Astrocyte (in vitro differentiated cells and primary cell): ENCODE measurements around the gene FGF12. TPM values are rescaled to one million over a fixed set of nuclear protein-coding genes. Genes with fewer than 3 reads are reported as not detected.

Experiments used
- DNase-seq: peaks from one replicate; pipeline ENCODE4 v3.0.0-alpha.2; 2010; ENCODE audit warnings: low read depth
- FAIRE-seq: peaks from 2 replicates; lab custom pipeline; 2011; peaks lifted over from hg19 to GRCh38; lab: Jason Lieb, UNC
- H2AFZ ChIP-seq: 2 replicates; pipeline ENCODE4 v1.6.0; 2012; ENCODE audit warnings: low read depth, low read length, inconsistent platforms
- H3K27ac ChIP-seq: 2 replicates; pipeline ENCODE4 v1.5.1; 2011; ENCODE audit warnings: low read depth, low read length, inconsistent platforms
- H3K27me3 ChIP-seq: 2 replicates; pipeline ENCODE4 v1.6.0; 2011; ENCODE audit warnings: low read length, inconsistent platforms; ENCODE audit not compliant: insufficient read depth
- H3K36me3 ChIP-seq: 2 replicates; pipeline ENCODE4 v1.5.1; 2011; ENCODE audit warnings: low read length, inconsistent platforms; ENCODE audit not compliant: insufficient read depth
- H3K4me1 ChIP-seq: 2 replicates; pipeline ENCODE4 v1.5.1; 2011; ENCODE audit warnings: low read length, inconsistent platforms; ENCODE audit not compliant: insufficient read depth
- H3K4me2 ChIP-seq: 2 replicates; pipeline ENCODE4 v1.6.0; 2012; ENCODE audit warnings: low read length, inconsistent platforms
- H3K4me3 ChIP-seq: 2 replicates; pipeline ENCODE4 v1.5.1; 2011; ENCODE audit warnings: low read depth, mild to moderate bottlenecking, low read length, inconsistent platforms; ENCODE audit not compliant: insufficient read depth
- H3K79me2 ChIP-seq: 2 replicates; pipeline ENCODE4 v1.6.0; 2012; ENCODE audit warnings: mild to moderate bottlenecking, low read length, inconsistent platforms; ENCODE audit not compliant: insufficient read depth
- H3K9ac ChIP-seq: 2 replicates; pipeline ENCODE4 v1.6.0; 2012; ENCODE audit warnings: mild to moderate bottlenecking, low read length, inconsistent platforms
- H3K9me3 ChIP-seq: 2 replicates; pipeline ENCODE4 v1.5.1; 2012; ENCODE audit warnings: low read depth, mild to moderate bottlenecking, low read length, inconsistent platforms; ENCODE audit not compliant: insufficient read depth
- H4K20me1 ChIP-seq: 2 replicates; pipeline ENCODE4 v1.6.0; 2012; ENCODE audit warnings: low read length, inconsistent platforms; ENCODE audit not compliant: insufficient read depth
- H3K27ac Mint-ChIP-seq: one replicate; pipeline ENCODE4 v1.8.0; 2021; ENCODE audit warnings: mild to moderate bottlenecking, mixed read lengths; ENCODE audit not compliant: unreplicated experiment
- H3K27me3 Mint-ChIP-seq: one replicate; pipeline ENCODE4 v1.8.0; 2021; ENCODE audit warnings: low read depth, mixed read lengths; ENCODE audit not compliant: unreplicated experiment
- H3K36me3 Mint-ChIP-seq: one replicate; pipeline ENCODE4 v1.8.0; 2021; ENCODE audit warnings: low read depth, mixed read lengths; ENCODE audit not compliant: unreplicated experiment
- H3K4me1 Mint-ChIP-seq: one replicate; pipeline ENCODE4 v1.8.0; 2021; ENCODE audit warnings: low read depth, mixed read lengths; ENCODE audit not compliant: unreplicated experiment
- H3K4me3 Mint-ChIP-seq: one replicate; pipeline ENCODE4 v1.8.0; 2021; ENCODE audit warnings: mild to moderate bottlenecking, moderate library complexity, mixed read lengths; ENCODE audit not compliant: unreplicated experiment
- H3K9me3 Mint-ChIP-seq: one replicate; pipeline ENCODE4 v1.8.0; 2021; ENCODE audit warnings: mild to moderate bottlenecking, mixed read lengths; ENCODE audit not compliant: unreplicated experiment
- CTCF ChIP-seq: IDR thresholded peaks from 2 replicates; pipeline ENCODE4 v1.5.1; 2011; ENCODE audit warnings: low read depth, mild to moderate bottlenecking, inconsistent platforms, low read length, moderate library complexity; ENCODE audit not compliant: insufficient read depth
- EZH2 ChIP-seq: IDR thresholded peaks from 2 replicates; pipeline ENCODE4 v1.6.1; 2012; ENCODE audit warnings: mild to moderate bottlenecking, low read length, inconsistent platforms; ENCODE audit not compliant: insufficient read depth
- total RNA-seq: library from RNA; stranded (reverse); gene quantifications from 2 replicates; pipeline ENCODE4 v1.2.1, GENCODE V29; 2021

The FGF12 gene
- total RNA-seq, 1 donor from 2014 or later = 1.4 TPM

GRCh38 chr3:192170659-192171058, 556.7 kb downstream of the FGF12 start:
- no peaks in the 10 kb centered on the region for H3K27me3 Mint-ChIP-seq
- no peak overlapping the region for H3K27ac Mint-ChIP-seq
- no peaks in the 10 kb centered on the region for H3K9me3 Mint-ChIP-seq
- TF ChIP-seq CTCF (no peak), EZH2 (no peak)
- Histone ChIP-seq H3K4me3 (peak overlapping the region; percentile 45), H3K36me3 (no peaks in the 10 kb centered on the region), H3K27ac (no peak overlapping the region), H3K79me2 (no peaks in the 10 kb centered on the region), H3K9me3 (no peaks in the 10 kb centered on the region), H3K4me2 (peak overlapping the region; percentile 81), H2AFZ (peak overlapping the region; percentile 55), H3K9ac (peak overlapping the region; percentile 22), H4K20me1 (no peaks in the 10 kb centered on the region), H3K4me1 (peaks cover 13% of the 10 kb centered on the region), H3K27me3 (no peaks in the 10 kb centered on the region)
- peaks cover 9% of the 10 kb centered on the region for H3K4me1 Mint-ChIP-seq
- no peak overlapping the region for H3K4me3 Mint-ChIP-seq
- H3K36me3 Mint-ChIP-seq = no peaks in the 10 kb centered on the region
- DNase-seq (peak; percentile 48), FAIRE-seq (no peak)

GRCh38 chr3:192170031-192170430, 557.3 kb downstream of the FGF12 start:
- H3K27ac Mint-ChIP-seq = no peak overlapping the region
- TF ChIP-seq CTCF = no peak
- TF ChIP-seq EZH2 = no peak
- Histone ChIP-seq H3K27me3 (no peaks in the 10 kb centered on the region), H3K79me2 (no peaks in the 10 kb centered on the region), H3K27ac (peak overlapping the region; percentile 21), H4K20me1 (no peaks in the 10 kb centered on the region), H3K9ac (peak overlapping the region; percentile 22), H2AFZ (peak overlapping the region; percentile 49), H3K4me1 (peaks cover 13% of the 10 kb centered on the region), H3K4me3 (peak overlapping the region; percentile 45), H3K36me3 (no peaks in the 10 kb centered on the region), H3K9me3 (no peaks in the 10 kb centered on the region), H3K4me2 (peak overlapping the region; percentile 81)
- no peaks in the 10 kb centered on the region for H3K36me3 Mint-ChIP-seq
- H3K4me3 Mint-ChIP-seq = no peak overlapping the region
- DNase-seq (peak; percentile 3), FAIRE-seq (no peak)
- peaks cover 9% of the 10 kb centered on the region for H3K4me1 Mint-ChIP-seq
- H3K27me3 Mint-ChIP-seq = no peaks in the 10 kb centered on the region
- H3K9me3 Mint-ChIP-seq = no peaks in the 10 kb centered on the region

GRCh38 chr3:192169332-192169915, 557.9 kb downstream of the FGF12 start:
- Histone ChIP-seq H3K9me3 (no peaks in the 10 kb centered on the region), H2AFZ (no peak overlapping the region), H3K4me1 (peaks cover 13% of the 10 kb centered on the region), H3K4me2 (peak overlapping the region; percentile 81), H3K4me3 (peak overlapping the region; percentile 16), H3K79me2 (no peaks in the 10 kb centered on the region), H3K27ac (no peak overlapping the region), H3K27me3 (no peaks in the 10 kb centered on the region), H3K9ac (no peak overlapping the region), H3K36me3 (no peaks in the 10 kb centered on the region), H4K20me1 (no peaks in the 10 kb centered on the region)
- TF ChIP-seq EZH2 (no peak), CTCF (no peak)
- Mint-ChIP-seq H3K4me3 (no peak overlapping the region), H3K36me3 (no peaks in the 10 kb centered on the region), H3K9me3 (no peaks in the 10 kb centered on the region), H3K27ac (no peak overlapping the region), H3K27me3 (no peaks in the 10 kb centered on the region), H3K4me1 (peaks cover 9% of the 10 kb centered on the region)
- DNase-seq = peak; percentile 82
- FAIRE-seq = peak; percentile 60
